C1 segment of cervical spinal cord (tissue), 14 donors: ENCODE data around the gene EIF4G1.

Experiments used
- DNase-seq, 14 donors: peaks; one replicate each; lab custom pipeline; 2025; lab: John Stamatoyannopoulos, UW

The EIF4G1 gene

GRCh38 chr3:184362668-184363546 lies 48.5 kb downstream of the EIF4G1 start:
- peak; percentile 68 to 95 (median 90) for DNase-seq

GRCh38 chr3:184366619-184367289 lies 52.3 kb downstream of the EIF4G1 start:
- no peak for DNase-seq

GRCh38 chr3:184368116-184368515 lies 53.7 kb downstream of the EIF4G1 start:
- DNase-seq, result peak in 1 of 14 donors; percentile 26

GRCh38 chr3:184368586-184369183 lies 54.3 kb downstream of the EIF4G1 start:
- peak in 8 of 14 donors; percentile 19 to 78 (median 58) for DNase-seq

- DNase-seq, result peak in 13 of 14 donors; percentile 8 to 85 (median 52)
Measured at GRCh38 chr3:184371570-184372018, 57.2 kb downstream of the EIF4G1 start.

GRCh38 chr3:184372296-184372821 lies 58.0 kb downstream of the EIF4G1 start:
- DNase-seq, result no peak

GRCh38 chr3:184372911-184373310 lies 58.5 kb downstream of the EIF4G1 start:
- DNase-seq, result no peak

GRCh38 chr3:184373422-184373821 lies 59.0 kb downstream of the EIF4G1 start:
- DNase-seq, result no peak

- DNase-seq, result no peak
Measured at GRCh38 chr3:184375747-184376461, 61.5 kb downstream of the EIF4G1 start.

- no peak for DNase-seq
Measured at GRCh38 chr3:184377374-184377773, 63.0 kb downstream of the EIF4G1 start.

GRCh38 chr3:184377882-184378445 lies 63.6 kb downstream of the EIF4G1 start, which contains the start of gene THPO:
TSS of gene THPO (minus strand) at chr3:184378207. CDS start at chr3:184376259, 1,948 bp downstream.
- peak in 2 of 14 donors; percentile 22 to 72 for DNase-seq

- DNase-seq, result no peak
Measured at GRCh38 chr3:184378651-184379357, 64.4 kb downstream of the EIF4G1 start.

- DNase-seq, result peak in 2 of 14 donors; percentile 32 to 33
Measured at GRCh38 chr3:184379358-184380184, 65.2 kb downstream of the EIF4G1 start, which contains the start of gene CHRD. TSS of gene CHRD (plus strand) at chr3:184380054. CDS start at chr3:184380319, 265 bp downstream.

GRCh38 chr3:184380185-184380626 lies 65.8 kb downstream of the EIF4G1 start:
- peak in 5 of 14 donors; percentile 24 to 55 (median 45) for DNase-seq

- DNase-seq, result no peak
Measured at GRCh38 chr3:184380627-184381260, 66.3 kb downstream of the EIF4G1 start.

- peak in 1 of 14 donors; percentile 47 for DNase-seq
Measured at GRCh38 chr3:184381261-184382224, 67.1 kb downstream of the EIF4G1 start.

- DNase-seq, result no peak
Measured at GRCh38 chr3:184382326-184383032, 68.1 kb downstream of the EIF4G1 start.
